K562 (cell line): Measurements from ENCODE around the gene PBX1. TPM values are rescaled to one million over a fixed set of nuclear protein-coding genes. Genes with fewer than 3 reads are reported as not detected.

Source experiments
- ATAC-seq: fragments of 200-7000 bp; cut with Tn5 transposase; 3 replicates; pipeline ENCODE4 v1.9.1; 2020; ENCODE audit warnings: moderate library complexity
- BruUV-seq: library from RNA; stranded (reverse); fragments of 400-500 nt; replicated peaks from 2 replicates; lab custom pipeline; 2021; lab: Mats Ljungman, UMichigan
- CTCF ChIA-PET: fragments of 300-600 bp; formaldehyde crosslinking; extraction: SDS; loops from one replicate; lab custom pipeline; 2021; ENCODE audit warnings: low intra/inter-chr PET ratio; lab: Yijun Ruan, JAX
- POLR2A ChIA-PET: fragments of 300-600, 350-650 bp; sonication (Branson Sonifier 250); formaldehyde crosslinking; extraction: SDS; loops from one replicate; lab custom pipeline; 2021; ENCODE audit warnings: antibody characterized with exemption, inconsistent platforms; lab: Yijun Ruan, JAX
- DNase-seq, 4 experiments: peaks; one replicate each; pipeline versions ENCODE4 v3.0.0 to v3.0.0-alpha.2; 2011 to 2018; ENCODE audit warnings: low spot score in 3 of 4, mixed read lengths in 3 of 4; ENCODE audit errors: extremely low read depth in 1 of 4
- FAIRE-seq: peaks from 2 replicates; lab custom pipeline; 2011; peaks lifted over from hg19 to GRCh38; lab: Jason Lieb, UNC
- H2AFZ ChIP-seq: 2 replicates; pipeline ENCODE4 v1.6.0; 2011; ENCODE audit warnings: low read depth, low read length, control low read depth, inconsistent platforms
- H3K27ac ChIP-seq: fragments of 200-600 bp; 3 replicates; pipeline ENCODE4 v1.8.0; 2011; ENCODE audit warnings: low read depth, mild to moderate bottlenecking, control low read depth, inconsistent platforms, low read length, moderate library complexity, mixed read lengths; ENCODE audit errors: extremely low read depth
- H3K27me3 ChIP-seq, 2 experiments: fragments of 300-600 bp in 1 of 2; 2 replicates in 1 of 2; 3 replicates in 1 of 2; pipeline versions ENCODE4 v1.6.0 to v1.8.0; 2011; ENCODE audit warnings: inconsistent platforms in 2 of 2, low read length in 2 of 2, mild to moderate bottlenecking in 1 of 2, mixed read lengths in 1 of 2, moderate library complexity in 1 of 2; ENCODE audit not compliant: control insufficient read depth in 2 of 2, insufficient read depth in 2 of 2
- H3K36me3 ChIP-seq: fragments of 300-600 bp; 3 replicates; pipeline ENCODE4 v1.8.0; 2011; ENCODE audit warnings: mild to moderate bottlenecking, low read length, inconsistent platforms; ENCODE audit not compliant: control insufficient read depth, insufficient read depth
- H3K4me1 ChIP-seq, 2 experiments: fragments of 200-600 bp in 1 of 2; replicated peaks in 1 of 2; 2 replicates in 1 of 2; 3 replicates in 1 of 2; pipeline versions ENCODE4 v1.5.1 to v1.8.0; 2011; ENCODE audit warnings: inconsistent platforms in 2 of 2, low read length in 2 of 2, mild to moderate bottlenecking in 1 of 2, mixed read lengths in 1 of 2, moderate library complexity in 1 of 2; ENCODE audit not compliant: control insufficient read depth in 2 of 2, insufficient read depth in 2 of 2
- H3K4me2 ChIP-seq: 2 replicates; pipeline ENCODE4 v1.6.1; 2011; ENCODE audit warnings: low read length, control low read depth, inconsistent platforms, mixed read lengths; ENCODE audit not compliant: insufficient read depth
- H3K4me3 ChIP-seq: fragments of 200-600 bp; sonication (generic), shearing (Covaris generic); 2 replicates; pipeline ENCODE4 v1.5.1; 2016; ENCODE audit warnings: control low read depth, inconsistent platforms
- H3K79me2 ChIP-seq: fragments of 200-600 bp; 3 replicates; pipeline ENCODE4 v1.8.0; 2011; ENCODE audit warnings: low read length, inconsistent platforms; ENCODE audit not compliant: control insufficient read depth, insufficient read depth
- H3K9ac ChIP-seq, 2 experiments: 2 replicates each; pipeline versions ENCODE4 v1.6.0 to v1.6.1; 2011; ENCODE audit warnings: low read depth in 2 of 2, low read length in 2 of 2, control low read depth in 1 of 2, inconsistent platforms in 1 of 2, mild to moderate bottlenecking in 1 of 2, mixed read lengths in 1 of 2; ENCODE audit not compliant: insufficient read depth in 1 of 2
- H3K9me1 ChIP-seq: one replicate; pipeline ENCODE4 v1.6.0; 2011; ENCODE audit warnings: inconsistent platforms, mild to moderate bottlenecking, low read length, moderate library complexity; ENCODE audit not compliant: control insufficient read depth, insufficient read depth
- H3K9me3 ChIP-seq: replicated peaks from 2 replicates; pipeline ENCODE4 v1.5.1; 2011; ENCODE audit warnings: low read depth, low read length, inconsistent platforms; ENCODE audit not compliant: control insufficient read depth, insufficient read depth
- H4K20me1 ChIP-seq: replicated peaks from 2 replicates; pipeline ENCODE4 v1.6.1; 2011; ENCODE audit warnings: low read length, inconsistent platforms, mixed read lengths; ENCODE audit not compliant: control insufficient read depth, insufficient read depth
- CREB1 ChIP-seq, 2 experiments: sonication (generic) in 1 of 2; formaldehyde crosslinking in 1 of 2; IDR thresholded peaks; 2 replicates each; pipeline versions ENCODE4 v1.6.1 to v1.8.0; 2012 to 2022; ENCODE audit warnings: inconsistent platforms in 1 of 2, mild to moderate bottlenecking in 1 of 2, missing genetic modification reagents in 1 of 2, moderate library complexity in 1 of 2
- CUX1 ChIP-seq: fragments of 200-800 bp; sonication (Bioruptor generic); IDR thresholded peaks from 2 replicates; pipeline ENCODE4 v1.6.1; 2016; ENCODE audit warnings: missing genetic modification characterization, missing compliant biosample characterization
- FOXP1 ChIP-seq: sonication (generic); formaldehyde crosslinking; IDR thresholded peaks from 2 replicates; pipeline ENCODE4 v1.8.0; 2022; ENCODE audit warnings: mild to moderate bottlenecking, missing genetic modification reagents
- MEIS2 ChIP-seq: fragments of 450-650 bp; IDR thresholded peaks from 2 replicates; pipeline ENCODE4 v1.6.1; 2014; ENCODE audit warnings: mild to moderate bottlenecking; ENCODE audit not compliant: partially characterized antibody
- MYBL2 ChIP-seq, 2 experiments: fragments of 450-650 bp in 1 of 2; sonication (generic) in 1 of 2; formaldehyde crosslinking in 1 of 2; IDR thresholded peaks; 2 replicates each; pipeline versions ENCODE4 v1.6.1 to v1.8.1; 2017 to 2022; ENCODE audit warnings: borderline replicate concordance in 1 of 2, inconsistent platforms in 1 of 2, low read depth in 1 of 2, mild to moderate bottlenecking in 1 of 2, missing genetic modification reagents in 1 of 2, moderate library complexity in 1 of 2
- PHB2 ChIP-seq: fragments of 450-650 bp; IDR thresholded peaks from 2 replicates; pipeline ENCODE4 v1.6.1; 2017; ENCODE audit warnings: low read depth
- PKNOX1 ChIP-seq: fragments of 450-650 bp; IDR thresholded peaks from 2 replicates; pipeline ENCODE4 v1.6.1; 2016
- STAG1 ChIP-seq: sonication (generic); formaldehyde crosslinking; IDR thresholded peaks from 2 replicates; pipeline ENCODE4 v1.5.0; 2020; ENCODE audit warnings: missing genetic modification reagents, borderline replicate concordance
- TAL1 ChIP-seq: fragments of 450-650 bp; IDR thresholded peaks from 2 replicates; pipeline ENCODE4 v1.6.1; 2016; ENCODE audit warnings: mild to moderate bottlenecking
- ZNF184 ChIP-seq: sonication (generic); formaldehyde crosslinking; IDR thresholded peaks from 2 replicates; pipeline ENCODE4 v1.5.0; 2020; ENCODE audit warnings: missing genetic modification reagents
- ZNF316 ChIP-seq: fragments of 450-650 bp; IDR thresholded peaks from 2 replicates; pipeline ENCODE4 v1.6.1; 2016
- WGBS: fragments of 100-300 bp; shearing (Covaris generic); methylation state at CpG from one replicate; pipeline ENCODE4 v1.1.6; 2016; ENCODE audit warnings: low coverage, mixed read lengths; ENCODE audit not compliant: insufficient coverage; ENCODE audit errors: missing lambda C conversion rate; 5-methylcytosine and 5-hydroxymethylcytosine counted together
- in situ Hi-C: fragments of 300-500 bp; cut with MboI; formaldehyde crosslinking; loops from 4 replicates; pipeline ENCODE4 v1.15.0; 2018; ENCODE audit warnings: inconsistent platforms, mixed read lengths
- intact Hi-C: fragments of 100-400 bp; cut with micrococcal nuclease; formaldehyde crosslinking; loops from 2 replicates; pipeline ENCODE4 v1.14.2; 2022
- polyA plus RNA-seq, 8 experiments: library from polyadenylated mRNA; depleted of rRNA in 4 of 8; stranded (reverse) in 5 of 8; unstranded in 3 of 8; fragments of >200 nt; fragmentation: Nextera tagmentation in 2 of 8; fragmentation: Illumina TruSeq in 1 of 8; extraction: Ambion mirVana in 2 of 8; extraction: Trizol in 1 of 8; gene quantifications; 2 replicates each; pipeline versions ENCODE4 v1.2.1 to v1.2.3, GENCODE V29; 2011 to 2014; ENCODE audit warnings: inconsistent platforms in 1 of 8, missing spikeins in 1 of 8
- total RNA-seq, 7 experiments: library from RNA; depleted of rRNA in 6 of 7; stranded (reverse); fragments of >200 nt in 6 of 7; fragmentation: Illumina TruSeq in 2 of 7; extraction: Trizol in 2 of 7; gene quantifications; 2 replicates each; pipeline versions ENCODE4 v1.2.1 to v1.2.3, GENCODE V29; 2011 to 2021; ENCODE audit warnings: low replicate concordance in 1 of 7
- TF ChIP-seq, protein P1 (sequence below): fragments of 450-650 bp; formaldehyde crosslinking; IDR thresholded peaks from 2 replicates; pipeline ENCODE4 v1.4.0; 2020; ENCODE audit warnings: mild to moderate bottlenecking, moderate library complexity

Gene PBX1
- total and polyA plus RNA-seq, 9 of the 15 experiments (the other 6 are each of a cell fraction or from before 2014, with no cell fraction given): 0.03 to 0.62 (median 0.17) TPM

GRCh38 chr1:164786980-164787833, 228.2 kb downstream of the PBX1 start:
- Histone ChIP-seq H3K4me2 (no peak overlapping the region), H3K9me3 (no peaks in the 10 kb centered on the region), H3K36me3 (no peaks in the 10 kb centered on the region), H3K79me2 (no peaks in the 10 kb centered on the region), H3K4me1 (no peaks in the 10 kb centered on the region), H3K27me3 (peaks cover 5 to 13% of the 10 kb centered on the region in 2 experiments; a peak in 3 of 5 replicates), H3K4me3 (no peak overlapping the region), H3K9ac (no peak overlapping the region), H2AFZ (no peak overlapping the region), H3K27ac (no peak overlapping the region), H3K9me1 (no peaks in the 10 kb centered on the region), H4K20me1 (no peaks in the 10 kb centered on the region)
- intact Hi-C loops (loop anchor here (1.0 to 5.0 kb wide), 6 partner anchors 113 to 1425 kb away; no protein-coding TSS in a partner anchor), in situ Hi-C loops (loop anchor here (5.0 to 10.0 kb wide), 2 partner anchors 105 to 1382 kb away; no protein-coding TSS in a partner anchor)
- WGBS: 7% methylated on average over 10 of the region's 10 CpGs
- DNase-seq (peak; percentile 82 to 90 (median 89)), FAIRE-seq (peak; percentile 92), ATAC-seq (peak; percentile 99)
- no TSS peak for BruUV-seq
- POLR2A ChIA-PET: interaction anchor here (0.7 kb wide), 1 partner anchor 175 kb away, joined by 5 read pairs; no protein-coding TSS in a partner anchor
- CTCF ChIA-PET: interaction anchor here (0.6 to 2.5 kb wide), 6 partner anchors 111 to 1428 kb away, joined by 3 to 22 read pairs (median 5); no protein-coding TSS in a partner anchor
- no peak for TF ChIP-seq ZNF184 (CRISPR knock-in tag)
- no peak for TF ChIP-seq ZNF316
- TF ChIP-seq, protein P1, sequence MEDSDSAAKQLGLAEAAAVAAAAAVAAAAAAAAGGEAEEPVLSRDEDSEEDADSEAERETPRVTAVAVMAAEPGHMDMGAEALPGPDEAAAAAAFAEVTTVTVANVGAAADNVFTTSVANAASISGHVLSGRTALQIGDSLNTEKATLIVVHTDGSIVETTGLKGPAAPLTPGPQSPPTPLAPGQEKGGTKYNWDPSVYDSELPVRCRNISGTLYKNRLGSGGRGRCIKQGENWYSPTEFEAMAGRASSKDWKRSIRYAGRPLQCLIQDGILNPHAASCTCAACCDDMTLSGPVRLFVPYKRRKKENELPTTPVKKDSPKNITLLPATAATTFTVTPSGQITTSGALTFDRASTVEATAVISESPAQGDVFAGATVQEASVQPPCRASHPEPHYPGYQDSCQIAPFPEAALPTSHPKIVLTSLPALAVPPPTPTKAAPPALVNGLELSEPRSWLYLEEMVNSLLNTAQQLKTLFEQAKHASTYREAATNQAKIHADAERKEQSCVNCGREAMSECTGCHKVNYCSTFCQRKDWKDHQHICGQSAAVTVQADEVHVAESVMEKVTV (CRISPR knock-in tag): peak; percentile 89
- peak; percentile 15 for TF ChIP-seq MEIS2
- peak; percentile 79 for TF ChIP-seq PKNOX1
- peak; percentile 82; the same call in 1 of the 2 replicates for TF ChIP-seq STAG1 (CRISPR knock-in tag)
- no peak for TF ChIP-seq PHB2
- 0 out of 2 replicates have a peak, but pooled peaks have one; percentile 28 for TF ChIP-seq FOXP1 (CRISPR knock-in tag)
- TF ChIP-seq MYBL2 (IDR thresholded peaks at IDR 0.05; ENCODE audit: low read depth): no peak
- no peak for TF ChIP-seq MYBL2 (CRISPR knock-in tag; IDR thresholded peaks at IDR 0.05; ENCODE audit: borderline replicate concordance)
- no peak for TF ChIP-seq TAL1
- TF ChIP-seq CREB1 (IDR thresholded peaks at IDR 0.05): no peak
- TF ChIP-seq CREB1 (CRISPR knock-in tag; IDR thresholded peaks at IDR 0.05): peak; percentile 77
- no peak for TF ChIP-seq CUX1 (CRISPR knock-in tag)
